Adrenal gland (tissue), 5 donors: Measurements from ENCODE around the gene SALL3.

Experiments used
- CTCF ChIP-seq, 6 experiments: fragments of 450-650 bp in 4 of 6; fragments of 200-600 bp in 2 of 6; sonication (generic) in 1 of 6; IDR thresholded peaks; 1 replicate in 5 of 6; 2 replicates in 1 of 6; pipeline versions ENCODE4 v1.5.1 to v1.8.0; 2016 to 2021; ENCODE audit warnings: antibody characterized with exemption in 6 of 6, mild to moderate bottlenecking in 2 of 6, moderate library complexity in 1 of 6
- POLR2A ChIP-seq, 2 donors: fragments of 450-650 bp; IDR thresholded peaks; one replicate each; pipeline ENCODE4 v1.6.1; 2017; ENCODE audit warnings: antibody characterized with exemption in 2 of 2, mild to moderate bottlenecking in 2 of 2, moderate library complexity in 1 of 2
- donor health status: DM: no; HTN: no; CAD: no.

- TF ChIP-seq CTCF (IDR thresholded peaks at IDR 0.05) = no peak
- TF ChIP-seq POLR2A (IDR thresholded peaks at IDR 0.05) = no peak
Observed at GRCh38 chr18:79000997-79001396, 21.4 kb downstream of the SALL3 start.
